ENCODE results near the gene EIF6.

The EIF6 gene

DNA sequence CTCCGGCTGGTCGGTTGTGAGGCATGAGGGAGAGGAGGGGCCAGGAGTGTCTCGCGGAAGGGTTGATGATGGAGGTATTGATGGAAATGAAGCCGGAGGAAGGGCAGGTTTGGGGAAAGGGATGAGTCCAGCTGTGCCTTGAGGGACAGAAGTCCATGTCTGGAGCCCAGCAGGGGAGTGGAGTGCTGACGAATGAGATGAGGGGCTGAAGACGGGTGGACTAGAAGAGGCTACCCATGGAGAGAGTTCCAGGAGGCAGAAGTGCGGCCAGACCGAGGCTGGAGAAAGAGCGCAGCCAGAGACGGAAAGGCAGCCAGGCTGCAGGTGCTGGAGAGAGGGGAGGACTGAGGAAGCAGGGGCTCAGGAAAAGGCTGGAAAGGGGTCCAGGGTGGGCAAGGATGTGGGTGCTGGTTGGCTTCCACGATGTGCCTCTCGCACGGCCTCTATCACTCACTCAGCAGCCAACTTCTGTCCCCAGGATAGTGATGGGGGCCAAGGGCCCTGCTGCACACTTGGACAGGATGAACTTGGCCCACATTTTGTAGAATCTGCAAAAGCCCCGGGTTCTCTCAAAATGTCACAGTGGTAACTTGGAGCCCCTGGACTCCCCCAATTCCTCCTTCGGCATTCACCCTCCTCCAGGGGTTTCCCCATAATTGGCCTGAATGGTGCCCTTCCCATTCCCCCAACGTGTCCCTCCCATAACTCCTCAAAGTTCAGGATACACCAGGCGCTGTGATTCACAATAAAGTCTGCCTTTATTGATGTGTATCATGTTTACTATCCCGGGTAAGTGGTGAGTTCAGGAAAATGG is 627 bp upstream of the EIF6 start:
- in situ Hi-C loops (cut with MboI; ENCODE audit: low pct_unique_long_range_greater_than_20kb, low sequenced_read_pairs, unreplicated experiment), result no loop called here
- DNase-seq (ENCODE audit: low spot score), result no peak
- TF ChIP-seq, protein P1, sequence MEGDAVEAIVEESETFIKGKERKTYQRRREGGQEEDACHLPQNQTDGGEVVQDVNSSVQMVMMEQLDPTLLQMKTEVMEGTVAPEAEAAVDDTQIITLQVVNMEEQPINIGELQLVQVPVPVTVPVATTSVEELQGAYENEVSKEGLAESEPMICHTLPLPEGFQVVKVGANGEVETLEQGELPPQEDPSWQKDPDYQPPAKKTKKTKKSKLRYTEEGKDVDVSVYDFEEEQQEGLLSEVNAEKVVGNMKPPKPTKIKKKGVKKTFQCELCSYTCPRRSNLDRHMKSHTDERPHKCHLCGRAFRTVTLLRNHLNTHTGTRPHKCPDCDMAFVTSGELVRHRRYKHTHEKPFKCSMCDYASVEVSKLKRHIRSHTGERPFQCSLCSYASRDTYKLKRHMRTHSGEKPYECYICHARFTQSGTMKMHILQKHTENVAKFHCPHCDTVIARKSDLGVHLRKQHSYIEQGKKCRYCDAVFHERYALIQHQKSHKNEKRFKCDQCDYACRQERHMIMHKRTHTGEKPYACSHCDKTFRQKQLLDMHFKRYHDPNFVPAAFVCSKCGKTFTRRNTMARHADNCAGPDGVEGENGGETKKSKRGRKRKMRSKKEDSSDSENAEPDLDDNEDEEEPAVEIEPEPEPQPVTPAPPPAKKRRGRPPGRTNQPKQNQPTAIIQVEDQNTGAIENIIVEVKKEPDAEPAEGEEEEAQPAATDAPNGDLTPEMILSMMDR (IDR thresholded peaks at IDR 0.05; ENCODE audit: extremely low read depth, insufficient read depth, missing control alignments), result no peak

DNA sequence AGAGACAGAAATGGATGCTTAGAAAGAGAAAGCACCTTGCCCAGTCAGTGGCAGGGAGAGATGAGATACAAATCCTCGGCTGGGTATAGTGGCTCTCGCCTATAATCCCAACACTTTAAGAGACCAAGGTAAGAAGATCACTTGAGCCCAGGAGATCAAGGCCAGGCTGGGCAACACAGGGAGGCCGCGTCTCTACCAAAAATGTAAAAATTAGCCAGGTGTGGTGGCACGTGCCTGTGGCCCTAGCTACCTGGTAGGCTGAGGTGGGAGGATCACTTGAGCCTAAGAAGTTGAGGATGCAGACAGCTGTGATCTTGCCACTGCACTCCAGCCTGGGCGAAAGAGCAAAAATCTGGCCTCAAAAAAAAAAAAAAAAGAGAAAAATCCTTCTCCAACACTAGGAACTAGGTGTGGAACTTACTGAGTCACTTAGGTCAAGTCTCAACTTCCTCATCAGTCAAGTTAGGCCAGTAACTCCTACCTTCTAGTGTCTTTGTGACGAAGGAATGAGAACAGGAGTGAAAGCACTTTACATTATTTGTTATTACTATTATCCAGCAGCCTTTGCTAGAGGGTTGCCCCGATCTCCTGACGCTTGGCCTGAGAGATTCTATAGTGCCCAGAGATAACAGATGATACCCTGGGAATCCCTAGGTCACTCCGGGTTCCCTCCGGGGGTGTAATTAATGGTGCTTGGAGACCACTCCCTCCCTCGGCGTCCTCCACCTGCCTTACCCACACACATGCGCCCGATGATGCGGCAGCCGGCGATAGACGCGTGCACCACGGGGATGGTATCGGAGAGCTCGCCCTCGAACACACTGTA is 918 bp downstream of the EIF6 start:
- in situ Hi-C loops (cut with MboI; ENCODE audit: low pct_unique_long_range_greater_than_20kb, low sequenced_read_pairs, unreplicated experiment), result no loop called here
- no peak for DNase-seq (ENCODE audit: low spot score)
- TF ChIP-seq, protein P1 (IDR thresholded peaks at IDR 0.05; ENCODE audit: extremely low read depth, insufficient read depth, missing control alignments), result no peak

DNA sequence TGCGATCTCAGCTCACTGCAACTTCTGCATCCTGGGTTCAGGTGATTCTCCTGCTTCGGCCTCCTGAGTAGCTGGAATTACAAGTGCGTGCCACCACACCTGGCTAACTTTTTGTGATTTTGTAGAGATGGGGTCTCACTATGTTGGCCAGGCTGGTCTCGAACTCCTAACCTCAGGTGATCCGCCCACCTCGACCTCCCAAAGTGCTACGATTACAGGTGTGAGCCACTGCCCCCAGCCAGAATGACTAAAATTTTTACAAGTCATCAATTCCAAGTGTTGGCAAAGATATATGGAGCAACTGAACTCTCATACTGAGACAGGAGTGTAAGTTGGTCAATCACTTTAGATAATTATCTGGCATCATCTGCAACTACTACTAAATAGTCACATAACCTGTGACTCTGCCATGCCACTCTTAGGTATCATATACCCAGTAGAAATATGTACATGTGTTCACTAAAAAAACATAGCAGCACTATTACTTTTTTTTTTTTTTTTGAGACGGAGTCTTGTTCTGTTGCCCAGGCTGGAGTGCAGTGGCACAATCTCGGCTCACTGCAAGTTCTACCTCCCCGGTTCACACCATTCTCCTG is 3.0 kb downstream of the EIF6 start:
- DNase-seq (ENCODE audit: low spot score), result no peak
- in situ Hi-C loops (cut with MboI; ENCODE audit: low pct_unique_long_range_greater_than_20kb, low sequenced_read_pairs, unreplicated experiment), result no loop called here
- TF ChIP-seq, protein P1 (IDR thresholded peaks at IDR 0.05; ENCODE audit: extremely low read depth, insufficient read depth, missing control alignments), result no peak

DNA sequence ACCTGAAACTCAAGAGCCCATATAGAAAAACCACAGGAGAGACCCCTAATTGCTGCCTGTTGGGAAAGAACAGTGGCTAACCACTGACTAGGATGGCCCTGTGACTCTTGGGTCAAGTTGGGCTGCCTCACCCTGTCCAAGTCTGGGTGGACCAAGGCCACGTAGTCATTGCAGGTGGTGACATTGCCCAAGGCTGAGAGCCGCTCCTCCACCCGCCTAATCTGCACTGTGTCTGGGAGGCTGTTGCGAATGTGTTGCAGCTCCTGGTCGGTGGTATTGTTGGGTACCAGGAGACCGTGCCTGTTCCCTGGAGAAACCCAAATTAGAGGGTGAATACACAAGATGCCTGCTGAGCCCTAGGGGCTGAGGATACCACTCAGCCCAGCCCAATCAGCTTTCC is 4.0 kb downstream of the EIF6 start:
- TF ChIP-seq, protein P1 (IDR thresholded peaks at IDR 0.05; ENCODE audit: extremely low read depth, insufficient read depth, missing control alignments), result no peak
- DNase-seq (ENCODE audit: low spot score), result no peak
- in situ Hi-C loops (cut with MboI; ENCODE audit: low pct_unique_long_range_greater_than_20kb, low sequenced_read_pairs, unreplicated experiment), result no loop called here

DNA sequence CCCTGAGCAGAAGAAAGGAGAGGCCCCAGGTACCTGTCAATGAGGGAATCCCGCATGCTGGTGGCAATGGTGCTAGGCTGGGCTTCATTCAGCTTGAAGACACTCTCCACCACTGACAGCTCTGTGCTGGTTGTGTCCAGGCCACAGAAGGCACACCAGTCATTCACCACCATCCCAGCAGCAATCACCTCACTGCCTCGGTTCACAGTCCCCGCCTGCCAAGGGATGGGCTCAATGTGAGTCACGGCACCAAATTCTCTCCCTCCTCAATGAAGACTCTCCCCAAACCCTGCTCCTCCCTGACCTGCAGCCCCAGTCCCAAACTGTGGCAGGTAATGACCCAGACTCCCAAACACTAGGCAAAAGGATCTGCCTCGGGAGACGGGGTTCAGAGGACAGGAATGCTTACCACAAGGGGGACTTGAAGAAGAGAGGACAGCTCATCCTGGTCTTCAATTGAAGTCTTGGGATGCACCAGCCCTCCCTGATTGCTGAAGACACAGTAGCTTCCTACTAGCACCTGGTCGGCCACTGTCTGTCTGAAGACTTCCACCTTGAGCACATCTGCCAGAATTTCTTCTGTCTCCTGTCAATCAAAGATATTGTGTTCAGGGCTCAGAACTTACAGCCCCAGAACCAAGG is 4.9 kb downstream of the EIF6 start:
- no peak for DNase-seq (ENCODE audit: low spot score)
- in situ Hi-C loops (cut with MboI; ENCODE audit: low pct_unique_long_range_greater_than_20kb, low sequenced_read_pairs, unreplicated experiment), result no loop called here
- TF ChIP-seq, protein P1 (IDR thresholded peaks at IDR 0.05; ENCODE audit: extremely low read depth, insufficient read depth, missing control alignments), result no peak

DNA sequence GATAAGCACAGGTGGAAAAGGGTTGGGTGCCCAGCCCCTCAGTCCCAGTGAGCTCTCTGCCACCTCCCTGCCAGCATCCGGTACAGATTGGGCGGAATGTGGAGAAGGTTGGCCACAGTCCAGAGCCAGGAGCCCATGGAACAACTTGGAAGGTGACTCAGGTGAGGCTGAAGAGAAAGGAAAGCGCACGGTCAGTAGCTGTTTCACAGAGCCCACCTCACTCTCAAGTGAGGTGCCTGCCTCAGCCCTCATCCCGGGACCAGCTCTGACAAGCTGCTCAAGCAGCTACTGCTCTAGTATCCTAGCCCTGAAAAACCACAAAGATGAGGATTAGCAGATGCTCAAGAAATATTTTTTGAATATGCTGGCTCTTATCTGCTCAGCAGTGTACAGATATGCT is 5.5 kb downstream of the EIF6 start:
- in situ Hi-C loops (cut with MboI; ENCODE audit: low pct_unique_long_range_greater_than_20kb, low sequenced_read_pairs, unreplicated experiment), result no loop called here
- TF ChIP-seq, protein P1 (IDR thresholded peaks at IDR 0.05; ENCODE audit: extremely low read depth, insufficient read depth, missing control alignments), result no peak
- no peak for DNase-seq (ENCODE audit: low spot score)

All from GM13977 (cell line).